Uterus (tissue), 2 donors: ENCODE results near the gene GSTM3.
"Not testable (repeated sequence)": the region's sequence is repeated elsewhere in the genome, so short reads cannot be mapped to it uniquely, and the experiment has no call there.

Source experiments
- CTCF ChIP-seq, 4 experiments: fragments of 200-600 bp in 2 of 4; fragments of 450-650 bp in 2 of 4; sonication (generic) in 2 of 4; IDR thresholded peaks; one replicate each; pipeline ENCODE4 v1.5.1; 2016 to 2019; ENCODE audit warnings: antibody characterized with exemption in 4 of 4, mild to moderate bottlenecking in 2 of 4, moderate library complexity in 1 of 4
- POLR2A ChIP-seq, 2 donors: fragments of 450-650 bp; IDR thresholded peaks; one replicate each; pipeline ENCODE4 v1.6.1; 2016; ENCODE audit warnings: antibody characterized with exemption in 2 of 2, mild to moderate bottlenecking in 1 of 2, moderate library complexity in 1 of 2

- not testable (repeated sequence) for TF ChIP-seq CTCF, POLR2A (IDR thresholded peaks at IDR 0.05)
These were observed 37.9 kb downstream of the GSTM3 start for GRCh38 chr1:109702940-109703339.
